Measurements from ENCODE around the gene HLA-DPA1.
"Not testable (repeated sequence)": the region's sequence is repeated elsewhere in the genome, so short reads cannot be mapped to it uniquely, and the experiment has no call there.

The HLA-DPA1 gene

DNA sequence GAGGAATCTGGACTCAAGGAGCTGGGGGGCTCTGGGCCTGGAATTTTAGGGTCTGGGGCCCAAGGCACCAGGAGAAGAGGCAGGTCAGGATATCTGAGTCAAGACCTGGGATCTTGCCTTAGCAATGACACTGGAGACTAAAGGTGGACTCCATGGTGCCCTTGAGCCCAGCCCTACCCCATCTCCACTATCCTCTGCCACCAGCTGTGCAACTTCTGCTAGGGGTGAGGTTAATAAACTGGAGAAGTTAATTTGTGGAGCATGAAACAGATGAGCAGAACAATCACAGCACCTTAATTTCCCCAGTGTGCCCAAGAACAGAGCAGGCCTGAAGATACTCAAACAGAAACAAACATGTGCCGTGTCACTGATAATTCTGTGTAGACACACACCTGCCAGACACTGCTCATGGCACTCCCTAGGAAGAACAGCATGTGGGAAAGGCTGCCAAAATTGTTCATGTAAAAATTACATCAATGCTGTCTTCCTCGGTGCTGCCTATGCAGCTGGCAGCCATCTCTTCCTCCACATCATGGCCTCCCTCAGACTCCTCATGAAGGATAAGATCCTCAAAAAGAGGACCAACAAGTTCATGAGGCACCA is 5.6 kb upstream of the HLA-DPA1 start:
- peaks cover 47% of the 10 kb centered on the region for H3K4me1 Mint-ChIP-seq (ENCODE audit: low read depth)
- peaks cover 10% of the 10 kb centered on the region for H3K36me3 Mint-ChIP-seq (ENCODE audit: low read depth)
- no peak overlapping the region for H3K4me3 Mint-ChIP-seq
- H3K9me3 Mint-ChIP-seq = no peaks in the 10 kb centered on the region
- no peak overlapping the region for H3K27ac Mint-ChIP-seq
- peaks cover 5% of the 10 kb centered on the region for H3K27me3 Mint-ChIP-seq (ENCODE audit: low read depth)

DNA sequence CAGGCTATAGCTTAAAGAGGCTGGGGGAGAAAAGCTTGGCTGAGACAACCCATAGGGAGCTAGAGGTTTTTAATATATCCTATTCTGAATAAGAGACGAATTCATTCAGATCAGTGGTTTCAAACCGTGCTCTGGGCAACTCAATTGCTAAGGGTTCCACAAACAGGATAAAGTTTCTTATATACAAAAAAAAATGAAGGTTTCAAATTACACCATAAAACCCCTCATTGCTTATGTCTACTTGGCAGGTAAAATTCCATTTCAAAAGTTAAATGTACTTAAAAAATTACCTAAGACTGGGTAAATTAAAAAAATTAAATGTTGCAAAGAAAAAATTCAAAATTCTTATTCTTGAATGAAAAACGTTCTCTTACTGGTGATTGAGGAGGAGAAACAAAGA is 5.0 kb upstream of the HLA-DPA1 start:
- H3K27ac Mint-ChIP-seq = no peak overlapping the region
- no peaks in the 10 kb centered on the region for H3K9me3 Mint-ChIP-seq
- H3K36me3 Mint-ChIP-seq (ENCODE audit: low read depth) = peaks cover 10% of the 10 kb centered on the region
- peaks cover 5% of the 10 kb centered on the region for H3K27me3 Mint-ChIP-seq (ENCODE audit: low read depth)
- H3K4me1 Mint-ChIP-seq (ENCODE audit: low read depth) = peaks cover 50% of the 10 kb centered on the region
- H3K4me3 Mint-ChIP-seq = no peak overlapping the region

DNA sequence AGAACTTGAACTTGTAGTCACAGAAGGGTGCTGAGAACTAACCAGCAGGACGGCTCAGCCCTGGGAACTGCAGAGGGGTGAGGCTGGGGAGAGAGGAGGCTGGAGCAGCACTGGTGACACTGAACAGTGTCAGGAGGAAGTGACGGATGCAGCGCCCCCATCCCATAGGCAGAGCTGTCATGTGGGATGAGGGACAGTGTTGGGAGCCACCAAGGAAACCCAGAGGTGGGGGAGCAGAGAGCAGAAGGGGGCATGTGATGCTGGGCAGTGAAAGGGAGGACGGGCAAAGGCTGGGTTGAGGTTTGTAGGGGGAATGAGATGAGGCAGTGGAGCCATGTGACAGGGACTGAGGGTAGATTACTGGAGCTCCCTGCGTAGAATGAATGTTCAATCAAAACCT is 4.5 kb upstream of the HLA-DPA1 start:
- H3K9me3 Mint-ChIP-seq = no peaks in the 10 kb centered on the region
- peak overlapping the region; percentile 38 for H3K4me3 Mint-ChIP-seq
- H3K36me3 Mint-ChIP-seq (ENCODE audit: low read depth) = peaks cover 10% of the 10 kb centered on the region
- peaks cover 51% of the 10 kb centered on the region for H3K4me1 Mint-ChIP-seq (ENCODE audit: low read depth)
- H3K27me3 Mint-ChIP-seq (ENCODE audit: low read depth) = peaks cover 5% of the 10 kb centered on the region
- H3K27ac Mint-ChIP-seq = no peak overlapping the region

DNA sequence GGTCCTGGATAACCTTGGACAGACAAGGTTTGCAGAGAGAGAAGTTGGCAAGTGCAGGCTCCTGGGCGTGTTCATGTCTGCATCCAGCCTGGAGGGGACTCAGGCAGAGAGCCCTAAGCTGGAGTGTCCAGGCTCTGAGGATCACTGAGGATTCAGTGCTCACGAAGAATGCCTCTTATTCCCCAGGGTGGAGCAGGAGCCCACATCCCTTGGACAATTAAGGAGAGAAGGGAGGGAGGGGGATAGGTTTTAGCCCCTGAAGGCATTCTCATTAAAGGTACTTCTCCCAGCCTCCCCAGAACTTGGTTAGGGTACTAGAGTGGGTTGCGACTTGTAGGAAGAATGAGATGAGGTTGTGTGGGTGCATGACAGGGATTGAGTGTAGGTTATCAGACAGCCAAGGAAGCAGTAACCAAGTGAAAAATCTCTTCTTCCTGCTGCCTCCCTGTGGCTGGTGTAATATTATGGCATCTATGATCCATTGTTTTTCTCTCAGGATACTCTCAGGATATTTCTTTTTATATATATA is 3.0 kb upstream of the HLA-DPA1 start:
- Mint-ChIP-seq H3K4me1 (ENCODE audit: low read depth) (peaks cover 51% of the 10 kb centered on the region), H3K36me3 (ENCODE audit: low read depth) (peaks cover 11% of the 10 kb centered on the region), H3K27me3 (ENCODE audit: low read depth) (peaks cover 9% of the 10 kb centered on the region), H3K4me3 (peak overlapping the region; percentile 73), H3K27ac (peak overlapping the region; percentile 75), H3K9me3 (no peaks in the 10 kb centered on the region)

DNA sequence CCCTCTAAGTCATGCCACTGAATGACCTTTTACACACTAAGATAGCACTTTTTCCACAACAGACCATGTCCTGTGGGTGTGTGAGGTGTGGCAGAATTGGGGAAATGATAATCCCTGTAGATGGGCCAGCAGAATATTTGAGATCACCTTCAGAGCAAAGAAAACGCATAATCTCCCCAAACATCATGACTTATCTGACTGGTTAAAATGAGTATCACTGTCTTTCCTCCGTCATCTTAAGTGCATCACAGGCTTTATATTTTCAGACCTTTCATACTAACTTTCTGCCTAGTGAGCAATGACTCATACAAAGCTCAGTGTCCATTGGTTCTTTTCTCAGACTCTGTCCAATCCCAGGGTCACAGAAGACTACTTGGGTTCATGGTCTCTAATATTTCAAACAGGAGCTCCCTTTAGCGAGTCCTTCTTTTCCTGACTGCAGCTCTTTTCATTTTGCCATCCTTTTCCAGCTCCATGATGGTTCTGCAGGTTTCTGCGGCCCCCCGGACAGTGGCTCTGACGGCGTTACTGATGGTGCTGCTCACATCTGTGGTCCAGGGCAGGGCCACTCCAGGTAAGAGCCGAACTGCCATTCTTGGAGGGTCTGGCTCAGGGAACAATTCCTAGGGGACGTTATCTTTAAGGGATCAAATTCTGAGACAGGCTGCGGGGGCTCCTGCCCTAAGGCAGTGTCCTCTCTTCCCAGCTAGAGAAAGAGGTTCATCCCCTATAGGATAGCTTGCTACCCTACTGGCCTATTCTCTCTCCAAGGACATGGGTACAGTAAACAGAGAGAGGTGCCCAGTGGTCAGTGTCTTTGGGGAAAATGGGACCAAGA is 2.3 kb upstream of the HLA-DPA1 start, which contains the start of gene HLA-DPB1:
Gene HLA-DPB1 (plus strand): TSS at position 423 of the 838 bp plus-strand sequence. CDS start 52 bp downstream, at position 475.
- H3K27me3 Mint-ChIP-seq (ENCODE audit: low read depth) = peaks cover 9% of the 10 kb centered on the region
- peak within 1 kb of the TSS; percentile 73 for H3K4me3 Mint-ChIP-seq
- H3K4me1 Mint-ChIP-seq (ENCODE audit: low read depth) = peaks cover 47% of the 10 kb centered on the region
- H3K9me3 Mint-ChIP-seq = no peaks in the 10 kb centered on the region
- peak within 1 kb of the TSS; percentile 75 for H3K27ac Mint-ChIP-seq
- peaks cover 7% of the 10 kb centered on the region for H3K36me3 Mint-ChIP-seq (ENCODE audit: low read depth)

DNA sequence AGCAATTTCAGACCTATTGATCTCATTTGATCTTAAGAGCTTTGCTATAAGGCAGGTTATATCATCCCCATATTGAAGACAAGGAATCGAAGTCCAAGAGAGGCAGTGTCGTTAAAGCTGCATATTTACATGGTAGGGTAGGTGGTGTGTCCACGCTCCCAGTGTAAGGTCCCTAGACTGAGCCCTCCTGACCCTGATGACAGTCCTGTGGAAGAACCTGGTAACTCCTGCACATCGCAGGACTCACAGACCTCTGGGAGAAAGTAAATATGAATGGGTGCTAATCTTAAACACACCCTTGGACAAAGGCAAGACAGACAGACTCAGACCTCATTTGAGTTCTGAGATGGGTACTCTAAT is 1.7 kb upstream of the HLA-DPA1 start:
- Mint-ChIP-seq H3K9me3 (no peaks in the 10 kb centered on the region), H3K27me3 (ENCODE audit: low read depth) (peaks cover 9% of the 10 kb centered on the region), H3K27ac (peak overlapping the region; percentile 67), H3K4me3 (no peak overlapping the region), H3K4me1 (ENCODE audit: low read depth) (peaks cover 48% of the 10 kb centered on the region), H3K36me3 (ENCODE audit: low read depth) (peaks cover 7% of the 10 kb centered on the region)

DNA sequence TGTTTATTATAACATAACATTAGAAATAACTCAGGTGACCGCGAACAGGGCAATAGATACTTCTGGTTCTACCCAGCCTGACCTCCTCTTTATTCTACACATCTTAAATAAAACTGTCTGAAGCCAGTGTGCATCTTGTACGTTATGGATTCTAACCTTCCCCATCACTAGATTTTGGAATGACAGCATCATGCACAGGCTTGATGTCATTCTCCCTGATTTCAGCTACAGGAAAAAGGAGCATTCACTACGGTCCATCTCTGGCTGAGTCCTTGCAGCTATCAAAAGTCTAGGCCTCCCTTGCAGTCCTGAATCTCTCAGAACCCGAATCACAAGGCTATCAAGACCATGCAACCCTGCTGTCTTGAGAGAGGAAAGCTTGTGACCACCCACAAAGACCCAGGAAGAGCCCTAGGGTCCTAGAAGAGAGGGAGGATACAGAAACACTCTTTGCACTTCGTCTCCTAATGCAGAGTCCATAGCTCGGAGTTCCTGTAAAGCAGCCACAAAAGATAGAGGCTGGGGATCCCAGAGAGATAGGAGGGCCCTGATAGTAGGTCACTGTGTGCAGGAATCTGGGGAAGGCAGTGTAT is 845 bp downstream of the HLA-DPA1 start:
- peaks cover 18% of the 10 kb centered on the region for H3K36me3 Mint-ChIP-seq (ENCODE audit: low read depth)
- no peaks in the 10 kb centered on the region for H3K9me3 Mint-ChIP-seq
- H3K27me3 Mint-ChIP-seq (ENCODE audit: low read depth) = peaks cover 4% of the 10 kb centered on the region
- peak overlapping the region; percentile 57 for H3K27ac Mint-ChIP-seq
- H3K4me1 Mint-ChIP-seq (ENCODE audit: low read depth) = peaks cover 45% of the 10 kb centered on the region
- peak overlapping the region; percentile 89 for H3K4me3 Mint-ChIP-seq

DNA sequence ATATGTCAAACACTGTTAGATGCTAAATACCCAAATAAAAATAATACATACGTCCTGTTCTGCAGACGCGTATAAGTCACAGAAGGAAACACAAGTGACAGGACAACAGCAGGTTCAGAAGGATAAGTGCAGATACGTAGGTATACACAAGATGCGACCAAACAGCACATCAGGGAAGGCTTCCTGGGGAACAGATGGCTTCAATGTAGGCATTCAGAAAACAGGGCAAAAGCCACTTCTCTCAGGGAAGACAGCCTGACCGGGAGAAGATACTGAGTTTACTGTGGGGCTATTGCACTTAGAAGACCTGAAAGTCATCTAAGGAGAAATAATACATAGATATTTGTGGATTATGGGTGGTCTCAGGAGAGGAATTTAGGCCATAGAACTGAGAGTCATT is 1.9 kb downstream of the HLA-DPA1 start:
- peaks cover 22% of the 10 kb centered on the region for H3K36me3 Mint-ChIP-seq (ENCODE audit: low read depth)
- H3K4me3 Mint-ChIP-seq = peak overlapping the region; percentile 72
- H3K27me3 Mint-ChIP-seq (ENCODE audit: low read depth) = peaks cover 4% of the 10 kb centered on the region
- H3K4me1 Mint-ChIP-seq (ENCODE audit: low read depth) = peaks cover 42% of the 10 kb centered on the region
- no peak overlapping the region for H3K27ac Mint-ChIP-seq
- H3K9me3 Mint-ChIP-seq = no peaks in the 10 kb centered on the region

DNA sequence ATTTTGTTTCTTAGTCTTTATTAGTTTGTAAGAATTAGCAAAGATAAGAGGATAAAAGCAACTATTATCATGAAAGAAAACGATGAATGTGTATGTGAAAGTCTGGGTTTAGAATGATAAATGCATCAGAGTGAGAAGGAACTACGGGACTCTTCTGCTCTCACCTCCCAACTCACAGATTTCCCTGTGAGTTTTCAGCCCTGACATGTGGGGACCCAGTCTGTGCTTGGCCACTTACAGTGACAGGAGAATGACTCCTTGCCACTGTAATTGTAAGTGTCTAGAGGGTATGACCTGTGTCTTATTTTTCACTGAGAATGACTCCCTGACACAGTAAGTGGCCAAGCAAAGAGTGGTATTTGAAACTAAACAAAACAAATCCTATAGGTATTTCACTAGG is 2.5 kb downstream of the HLA-DPA1 start:
- Mint-ChIP-seq H3K9me3 (no peaks in the 10 kb centered on the region), H3K27me3 (ENCODE audit: low read depth) (peaks cover 4% of the 10 kb centered on the region), H3K36me3 (ENCODE audit: low read depth) (peaks cover 27% of the 10 kb centered on the region), H3K4me3 (no peak overlapping the region), H3K4me1 (ENCODE audit: low read depth) (peaks cover 36% of the 10 kb centered on the region), H3K27ac (no peak overlapping the region)

DNA sequence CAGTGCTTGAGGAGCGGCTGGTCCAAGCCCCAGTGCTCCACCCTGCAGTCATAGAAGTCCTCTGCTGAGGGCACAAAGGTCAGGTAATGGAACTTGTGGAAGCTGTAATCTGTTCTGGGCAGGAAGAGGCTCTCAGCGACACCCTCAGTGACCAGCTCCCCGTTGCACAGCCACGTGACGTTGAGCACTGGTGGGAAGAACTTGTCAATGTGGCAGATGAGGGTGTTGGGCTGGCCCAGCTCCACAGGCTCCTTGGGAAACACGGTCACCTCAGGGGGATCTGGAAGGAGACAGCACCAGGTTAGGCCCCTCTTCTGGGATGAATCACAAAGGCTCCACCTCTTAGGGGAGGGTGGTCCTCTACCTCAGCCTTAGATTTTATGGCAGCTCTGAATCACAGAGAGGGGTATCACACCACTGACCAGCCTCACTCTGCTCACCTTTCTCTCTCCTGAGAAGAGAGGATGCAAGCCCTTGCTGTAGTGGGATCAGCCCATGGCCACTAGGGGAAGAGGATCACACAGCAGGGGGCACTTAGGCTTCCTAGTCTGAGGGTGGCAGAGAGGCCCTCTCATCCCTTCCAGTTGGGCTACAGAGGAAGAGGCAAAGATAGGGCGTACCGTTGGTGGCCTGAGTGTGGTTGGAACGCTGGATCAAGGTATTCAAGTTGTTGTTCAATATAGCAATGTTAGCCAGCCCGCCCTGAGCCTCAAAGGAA is 4.3 kb downstream of the HLA-DPA1 start:
- H3K4me1 Mint-ChIP-seq (ENCODE audit: low read depth) = peaks cover 27% of the 10 kb centered on the region
- H3K27me3 Mint-ChIP-seq (ENCODE audit: low read depth) = peaks cover 4% of the 10 kb centered on the region
- H3K4me3 Mint-ChIP-seq = no peak overlapping the region
- H3K36me3 Mint-ChIP-seq (ENCODE audit: low read depth) = peaks cover 29% of the 10 kb centered on the region
- H3K27ac Mint-ChIP-seq = no peak overlapping the region
- H3K9me3 Mint-ChIP-seq = no peaks in the 10 kb centered on the region

DNA sequence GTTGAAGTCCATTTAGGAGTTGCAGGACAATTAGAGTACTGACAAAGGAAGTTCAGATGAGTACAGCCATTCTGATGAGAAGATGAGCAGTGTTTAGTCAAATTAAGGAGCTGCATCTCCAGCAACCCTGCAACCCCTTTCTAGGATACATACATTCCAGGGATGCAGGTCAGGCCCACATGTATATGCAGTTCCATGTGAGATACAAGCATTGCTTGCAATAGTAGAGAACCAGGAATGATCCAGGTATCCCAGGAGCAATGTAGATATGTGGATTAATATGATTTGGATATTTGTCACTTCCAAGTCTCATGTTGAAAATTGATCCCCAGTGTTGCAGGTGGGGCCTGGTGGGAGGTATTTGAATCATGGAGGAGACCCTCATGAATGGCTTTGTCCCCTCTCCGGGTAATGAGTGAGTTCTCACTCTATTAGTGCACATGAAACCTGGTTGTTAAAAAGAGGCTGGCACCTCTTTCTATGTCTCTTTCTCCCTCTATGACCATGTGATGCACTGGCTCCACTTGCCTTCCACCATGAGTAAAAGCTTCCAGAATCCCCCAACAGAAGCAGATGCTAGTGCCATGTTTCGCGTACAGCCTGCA is 6.4 kb downstream of the HLA-DPA1 start:
- Mint-ChIP-seq H3K36me3 (ENCODE audit: low read depth) (peaks cover 28% of the 10 kb centered on the region), H3K9me3 (no peaks in the 10 kb centered on the region), H3K27me3 (ENCODE audit: low read depth) (peaks cover 3% of the 10 kb centered on the region), H3K4me1 (ENCODE audit: low read depth) (peaks cover 14% of the 10 kb centered on the region), H3K4me3 (no peak overlapping the region), H3K27ac (no peak overlapping the region)

DNA sequence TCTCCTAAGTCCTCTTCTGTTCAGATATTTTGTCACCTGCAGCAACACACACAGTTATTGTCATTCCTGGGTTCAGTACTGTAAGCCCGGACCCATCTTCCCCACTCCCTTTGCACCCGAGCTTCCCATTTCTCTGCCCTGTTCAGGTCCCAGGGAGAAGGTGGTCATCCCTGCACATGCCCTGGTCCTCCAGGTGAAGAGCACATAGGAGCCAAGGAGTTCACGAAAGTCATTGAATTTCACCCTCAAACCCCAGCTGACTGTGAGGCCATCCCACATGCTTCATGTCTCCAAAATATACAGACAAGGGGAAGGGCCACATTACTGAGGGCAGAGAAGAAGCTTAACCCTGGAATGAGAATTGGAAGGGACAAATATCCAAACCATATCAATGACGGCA is 8.1 kb downstream of the HLA-DPA1 start:
- H3K27ac Mint-ChIP-seq = no peak overlapping the region
- no peaks in the 10 kb centered on the region for H3K27me3 Mint-ChIP-seq (ENCODE audit: low read depth)
- H3K9me3 Mint-ChIP-seq = no peaks in the 10 kb centered on the region
- peaks cover 6% of the 10 kb centered on the region for H3K4me1 Mint-ChIP-seq (ENCODE audit: low read depth)
- no peak overlapping the region for H3K4me3 Mint-ChIP-seq
- peaks cover 25% of the 10 kb centered on the region for H3K36me3 Mint-ChIP-seq (ENCODE audit: low read depth)

DNA sequence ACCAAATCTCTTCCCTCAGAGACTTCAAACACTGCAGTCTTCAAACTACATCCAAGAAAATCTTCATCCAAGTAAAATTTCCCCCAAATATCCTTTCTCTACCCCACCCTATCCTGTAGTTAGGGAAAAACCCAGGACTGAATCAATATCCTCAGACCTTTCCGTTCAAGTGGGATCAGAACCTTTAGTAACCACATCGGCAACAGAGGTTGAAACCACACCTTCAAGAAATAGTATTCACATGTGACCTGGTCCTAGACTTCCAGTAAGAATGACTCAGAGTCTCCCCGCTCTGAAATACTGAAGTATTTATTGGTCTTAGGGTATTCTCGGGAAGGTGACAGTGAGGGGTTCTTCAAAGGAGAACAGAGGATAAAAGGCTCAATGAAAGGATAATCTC is 8.7 kb downstream of the HLA-DPA1 start:
- peaks cover under 1% of the 10 kb centered on the region for H3K4me1 Mint-ChIP-seq (ENCODE audit: low read depth)
- no peak overlapping the region for H3K4me3 Mint-ChIP-seq
- no peaks in the 10 kb centered on the region for H3K9me3 Mint-ChIP-seq
- no peaks in the 10 kb centered on the region for H3K27me3 Mint-ChIP-seq (ENCODE audit: low read depth)
- no peak overlapping the region for H3K27ac Mint-ChIP-seq
- peaks cover 23% of the 10 kb centered on the region for H3K36me3 Mint-ChIP-seq (ENCODE audit: low read depth)

DNA sequence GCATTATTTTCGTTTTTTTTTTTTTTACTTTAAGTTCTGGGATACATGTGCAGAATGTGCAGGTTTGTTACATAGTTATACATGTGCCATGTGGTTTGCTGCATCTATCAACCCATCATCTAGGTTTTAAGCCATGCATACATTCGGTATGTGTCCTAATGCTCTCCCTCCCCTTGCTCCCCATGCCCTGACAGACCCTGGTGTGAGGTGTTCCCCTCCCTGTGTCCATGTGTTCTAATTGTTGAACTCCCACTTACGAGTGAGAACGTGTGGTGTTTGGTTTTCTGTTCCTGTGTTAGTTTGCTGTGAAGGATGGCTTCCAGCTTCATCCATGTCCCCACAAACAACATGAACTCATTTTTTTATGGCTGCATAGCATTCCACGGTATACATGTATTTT is 10.0 kb downstream of the HLA-DPA1 start:
- not testable (repeated sequence) for H3K4me3 Mint-ChIP-seq; H3K27me3 Mint-ChIP-seq (ENCODE audit: low read depth); H3K27ac Mint-ChIP-seq; H3K9me3 Mint-ChIP-seq; H3K4me1 Mint-ChIP-seq (ENCODE audit: low read depth)
- H3K36me3 Mint-ChIP-seq (ENCODE audit: low read depth) = peaks cover 17% of the 10 kb centered on the region

Measured in T-helper 1 cell treated with Interleukin-12 subunit alpha and Interleukin-12 subunit beta and Interleukin-4 antibody, amounts not matched to agents 30 μg/mL and 1 μg/mL, for 36 hours (primary cell).